Measurements from ENCODE around the gene GTSE1. TPM values are rescaled to one million over a fixed set of nuclear protein-coding genes. Genes with fewer than 3 reads are reported as not detected.

Gene GTSE1
- total RNA-seq, 1 experiment from 2014 or later, result 42.6 TPM

DNA sequence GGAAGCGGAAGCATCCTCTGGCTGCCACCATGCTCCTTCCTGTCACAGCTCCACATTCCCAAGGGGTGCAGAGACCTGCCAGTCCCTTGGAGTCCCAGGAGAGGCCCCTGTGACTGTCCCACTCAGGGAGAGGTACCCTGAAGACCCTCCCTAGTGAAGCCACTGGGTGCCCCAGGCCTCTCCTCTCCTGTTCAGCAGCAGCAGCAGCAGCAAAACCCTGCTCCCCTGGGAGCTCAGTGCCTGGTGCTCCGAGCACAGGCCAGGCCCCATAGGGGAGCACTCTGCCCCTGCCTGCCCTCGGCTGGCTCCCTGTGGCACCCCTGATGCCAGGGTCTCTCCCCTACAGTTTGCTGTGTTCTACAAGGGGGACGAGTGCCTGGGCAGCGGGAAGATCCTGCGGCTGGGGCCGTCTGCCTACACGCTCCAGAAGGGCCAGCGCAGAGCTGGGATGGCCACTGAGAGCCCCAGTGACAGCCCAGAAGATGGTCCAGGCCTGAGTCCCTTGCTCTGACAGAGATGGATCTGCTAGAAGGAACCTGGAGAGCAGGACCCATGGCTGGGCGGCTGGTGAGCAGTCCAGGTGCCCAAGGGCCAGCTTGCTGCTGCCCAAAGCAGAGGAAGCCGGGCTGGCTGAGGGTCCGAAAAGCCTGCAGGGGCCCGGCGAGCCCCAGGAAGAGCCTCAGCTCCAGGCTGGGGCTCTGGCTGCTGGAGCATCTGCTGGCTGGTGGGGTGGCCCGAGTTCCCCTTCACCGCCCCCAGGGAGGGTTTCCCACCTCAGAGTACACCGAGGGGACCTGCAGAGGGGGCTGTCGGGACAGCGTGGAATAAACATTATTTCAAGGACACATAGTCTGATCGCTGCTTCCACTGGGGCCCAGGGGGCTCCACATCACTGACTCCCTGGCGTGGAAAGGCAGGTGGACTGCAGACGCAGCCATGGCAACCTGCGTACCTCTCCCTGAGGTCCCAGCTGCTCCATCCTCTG, 60.1 kb downstream of the GTSE1 start:
- no peaks in the 10 kb centered on the region for H3K79me1 ChIP-seq (ENCODE audit: insufficient read depth, low read depth, low read length, poor library complexity, severe bottlenecking)
- H3K18ac ChIP-seq (ENCODE audit: insufficient read length, low read depth, low read length), result no peak overlapping the region
- no peak for TF ChIP-seq CTCF (conservative IDR thresholded peaks at IDR 0.05)
- Mint-ChIP-seq H3K36me3 (ENCODE audit: insufficient read depth in 1 of 3, low read depth in 3 of 3) (peaks cover 22 to 73% (median 59%) of the 10 kb centered on the region in 3 experiments; a peak in 6 of 7 replicates), H3K27me3 (ENCODE audit: low read depth) (no peaks in the 10 kb centered on the region), H3K27ac (no peak overlapping the region), H3K4me1 (no peaks in the 10 kb centered on the region; a peak in 1 of 4 replicates), H3K4me3 (no peak overlapping the region), H3K9me3 (peaks cover 2 to 8% of the 10 kb centered on the region in 2 experiments; a peak in 2 of 5 replicates)
- H3T11ph ChIP-seq (ENCODE audit: low read length), result no peak overlapping the region
- H3K23ac ChIP-seq (ENCODE audit: insufficient read length, low read depth, low read length), result no peak overlapping the region
- no peaks in the 10 kb centered on the region for H3K9me3 ChIP-seq (ENCODE audit: control insufficient read depth, low read depth, low read length)
- H3K4me1 ChIP-seq (ENCODE audit: insufficient read depth, low read length), result no peaks in the 10 kb centered on the region; the same call in 1 of the 2 replicates
- H3K9ac ChIP-seq (ENCODE audit: extremely low read depth, insufficient read length, low read length), result no peak overlapping the region
- H4K5ac ChIP-seq (ENCODE audit: insufficient read length, low read depth, low read length), result no peak overlapping the region
- H2BK120ac ChIP-seq (ENCODE audit: low read depth, low read length, poor library complexity, severe bottlenecking), result no peak overlapping the region
- no peak overlapping the region for H2BK20ac ChIP-seq (ENCODE audit: low read depth, low read length, poor library complexity, severe bottlenecking)
- no peak overlapping the region for H3K4ac ChIP-seq (ENCODE audit: low read depth, low read length)
- H3K27ac ChIP-seq (ENCODE audit: insufficient read length, low read depth, low read length), result no peak overlapping the region
- H2BK12ac ChIP-seq (ENCODE audit: insufficient read length, low read depth, low read length), result no peak overlapping the region
- H4K8ac ChIP-seq (replicated peaks; ENCODE audit: insufficient read length, low read depth, low read length), result no peak overlapping the region
- no CpG with 5 or more reads among the region's 23 CpGs for WGBS (ENCODE audit: extremely low coverage, insufficient read length, low lambda C conversion rate)
- no peak overlapping the region for H3K56ac ChIP-seq (ENCODE audit: insufficient read length, low read depth, low read length)
- no peak overlapping the region for H3K14ac ChIP-seq (ENCODE audit: insufficient read depth, low read length)
- H2AK5ac ChIP-seq (ENCODE audit: insufficient read length, low read length), result no peak overlapping the region
- H3K79me2 ChIP-seq (ENCODE audit: insufficient read depth, low read length), result no peaks in the 10 kb centered on the region
- H2BK15ac ChIP-seq (ENCODE audit: low read depth, low read length), result no peak overlapping the region
- no peak for DNase-seq
- H3K4me2 ChIP-seq (ENCODE audit: insufficient read depth, insufficient read length, low read length), result no peak overlapping the region
- no peaks in the 10 kb centered on the region for H3K23me2 ChIP-seq (ENCODE audit: insufficient read length, low read depth, low read length, poor library complexity, severe bottlenecking)
- H4K91ac ChIP-seq (ENCODE audit: insufficient read length, low read depth, low read length), result no peak overlapping the region
- no peak overlapping the region for H2AFZ ChIP-seq (ENCODE audit: low read length)
- no peaks in the 10 kb centered on the region for H4K20me1 ChIP-seq (ENCODE audit: control insufficient read depth, insufficient read depth, insufficient read length)
- no peak overlapping the region for H2BK5ac ChIP-seq (ENCODE audit: insufficient read length, low read length)
- no peaks in the 10 kb centered on the region for H3K27me3 ChIP-seq (ENCODE audit: insufficient read depth, low read length)

All from H9 (cell line).